Fibroblast of lung (primary cell): ENCODE measurements around the gene COMMD10. TPM values are rescaled to one million over a fixed set of nuclear protein-coding genes. Genes with fewer than 3 reads are reported as not detected.
"Not testable (repeated sequence)": the region's sequence is repeated elsewhere in the genome, so short reads cannot be mapped to it uniquely, and the experiment has no call there.

ENCODE experiments used
- DNase-seq, 2 donors: peaks; one replicate each; pipeline versions ENCODE4 v3.0.0 to v3.0.0-alpha.2; 2010; ENCODE audit warnings: low read depth in 2 of 2
- H2AFZ ChIP-seq: 2 replicates; pipeline ENCODE4 v1.5.1; 2012; ENCODE audit warnings: low read length, control low read depth, inconsistent platforms
- H3K27ac ChIP-seq: 2 replicates; pipeline ENCODE4 v1.5.1; 2011; ENCODE audit warnings: low read length, control low read depth; ENCODE audit not compliant: insufficient read depth
- H3K27me3 ChIP-seq: 2 replicates; pipeline ENCODE4 v1.5.1; 2011; ENCODE audit warnings: mild to moderate bottlenecking, low read length; ENCODE audit not compliant: control insufficient read depth, insufficient read depth
- H3K36me3 ChIP-seq: 2 replicates; pipeline ENCODE4 v1.5.1; 2011; ENCODE audit warnings: low read length; ENCODE audit not compliant: control insufficient read depth, insufficient read depth
- H3K4me1 ChIP-seq: 2 replicates; pipeline ENCODE4 v1.5.1; 2011; ENCODE audit warnings: low read length; ENCODE audit not compliant: control insufficient read depth, insufficient read depth; ENCODE audit errors: extremely low read depth
- H3K4me2 ChIP-seq: 2 replicates; pipeline ENCODE4 v1.5.1; 2011; ENCODE audit warnings: low read length, control low read depth; ENCODE audit not compliant: insufficient read depth; ENCODE audit errors: extremely low read depth
- H3K4me3 ChIP-seq, 4 experiments: fragments of 200-600 bp in 1 of 4; sonication (generic) in 1 of 4; replicated peaks in 1 of 4; 2 replicates each; pipeline ENCODE4 v1.5.1; 2011 to 2016; ENCODE audit warnings: low read length in 4 of 4, low read depth in 3 of 4, mild to moderate bottlenecking in 3 of 4, control low read depth in 2 of 4, inconsistent platforms in 1 of 4, mixed read lengths in 1 of 4; ENCODE audit not compliant: insufficient read depth in 1 of 4; ENCODE audit errors: control extremely low read depth in 1 of 4
- H3K79me2 ChIP-seq: 2 replicates; pipeline ENCODE4 v1.5.1; 2012; ENCODE audit warnings: mild to moderate bottlenecking, low read length, inconsistent platforms; ENCODE audit not compliant: control insufficient read depth, insufficient read depth
- H3K9ac ChIP-seq: 2 replicates; pipeline ENCODE4 v1.5.1; 2011; ENCODE audit warnings: mild to moderate bottlenecking, low read length, control low read depth; ENCODE audit not compliant: insufficient read depth
- H3K9me3 ChIP-seq: 2 replicates; pipeline ENCODE4 v1.5.1; 2012; ENCODE audit warnings: low read depth, low read length; ENCODE audit not compliant: control insufficient read depth, insufficient read depth
- H4K20me1 ChIP-seq: 2 replicates; pipeline ENCODE4 v1.5.1; 2011; ENCODE audit warnings: low read length; ENCODE audit not compliant: control insufficient read depth, insufficient read depth; ENCODE audit errors: extremely low read depth
- EZH2 ChIP-seq: IDR thresholded peaks from 2 replicates; pipeline ENCODE4 v1.5.1; 2012; ENCODE audit warnings: low read length, control low read depth, mild to moderate bottlenecking; ENCODE audit errors: missing control alignments
- polyA plus RNA-seq, 2 donors: library from polyadenylated mRNA; depleted of rRNA in 1 of 2; stranded (reverse) in 1 of 2; unstranded in 1 of 2; fragments of >200 nt; gene quantifications; 2 replicates each; pipeline ENCODE4 v1.2.1, GENCODE V29; 2011 to 2012; ENCODE audit warnings: missing spikeins in 1 of 2
- total RNA-seq: library from RNA; depleted of rRNA; stranded (reverse); fragments of >200 nt; gene quantifications from 2 replicates; pipeline ENCODE4 v1.2.1, GENCODE V29; 2014
- TF ChIP-seq, protein P1 (sequence below), 2 donors: IDR thresholded peaks in 1 of 2; conservative IDR thresholded peaks in 1 of 2; 1 replicate in 1 of 2; 2 replicates in 1 of 2; pipeline ENCODE4 v1.5.1; 2011 to 2012; ENCODE audit warnings: low read length in 2 of 2, control low read depth in 1 of 2, inconsistent platforms in 1 of 2, low read depth in 1 of 2, mild to moderate bottlenecking in 1 of 2

COMMD10 gene
- total and polyA plus RNA-seq, 2 donors (not counting 1 experiment from before 2014, with no cell fraction given): 24.2 to 35.8 TPM

DNA sequence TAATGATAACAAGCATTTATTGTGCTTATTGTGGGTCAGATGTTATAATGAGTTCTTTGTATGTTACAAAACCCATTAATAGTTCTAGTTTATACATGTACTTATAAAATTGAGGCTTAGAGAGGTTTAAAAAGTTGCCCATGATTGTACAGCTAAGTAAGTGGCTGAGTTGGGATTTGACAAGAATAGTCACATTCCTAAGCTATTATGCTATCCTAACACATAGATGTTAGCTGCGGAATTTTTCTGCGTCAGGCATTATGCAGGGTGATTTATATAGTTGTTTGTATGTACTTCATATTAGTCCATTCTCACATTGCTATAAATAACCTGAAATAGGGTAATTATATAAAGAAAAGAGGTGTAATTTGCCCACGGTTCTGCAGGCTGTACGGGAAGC lies 12.5 kb downstream of the COMMD10 start:
- Histone ChIP-seq H3K27ac (no peak overlapping the region), H4K20me1 (no peaks in the 10 kb centered on the region), H3K4me1 (no peaks in the 10 kb centered on the region), H3K36me3 (peaks cover 3% of the 10 kb centered on the region), H3K27me3 (no peaks in the 10 kb centered on the region), H3K4me2 (no peak overlapping the region), H3K9me3 (no peaks in the 10 kb centered on the region), H3K4me3 (no peak overlapping the region), H3K9ac (no peak overlapping the region), H2AFZ (no peak overlapping the region), H3K79me2 (no peaks in the 10 kb centered on the region)
- TF ChIP-seq, protein P1, sequence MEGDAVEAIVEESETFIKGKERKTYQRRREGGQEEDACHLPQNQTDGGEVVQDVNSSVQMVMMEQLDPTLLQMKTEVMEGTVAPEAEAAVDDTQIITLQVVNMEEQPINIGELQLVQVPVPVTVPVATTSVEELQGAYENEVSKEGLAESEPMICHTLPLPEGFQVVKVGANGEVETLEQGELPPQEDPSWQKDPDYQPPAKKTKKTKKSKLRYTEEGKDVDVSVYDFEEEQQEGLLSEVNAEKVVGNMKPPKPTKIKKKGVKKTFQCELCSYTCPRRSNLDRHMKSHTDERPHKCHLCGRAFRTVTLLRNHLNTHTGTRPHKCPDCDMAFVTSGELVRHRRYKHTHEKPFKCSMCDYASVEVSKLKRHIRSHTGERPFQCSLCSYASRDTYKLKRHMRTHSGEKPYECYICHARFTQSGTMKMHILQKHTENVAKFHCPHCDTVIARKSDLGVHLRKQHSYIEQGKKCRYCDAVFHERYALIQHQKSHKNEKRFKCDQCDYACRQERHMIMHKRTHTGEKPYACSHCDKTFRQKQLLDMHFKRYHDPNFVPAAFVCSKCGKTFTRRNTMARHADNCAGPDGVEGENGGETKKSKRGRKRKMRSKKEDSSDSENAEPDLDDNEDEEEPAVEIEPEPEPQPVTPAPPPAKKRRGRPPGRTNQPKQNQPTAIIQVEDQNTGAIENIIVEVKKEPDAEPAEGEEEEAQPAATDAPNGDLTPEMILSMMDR (conservative IDR thresholded peaks at IDR 0.05 in 1 of 2, IDR thresholded peaks at IDR 0.05 in 1 of 2; ENCODE audit: low read depth in 1 of 2, low read length in 2 of 2): no peak
- TF ChIP-seq EZH2: no peak
- peak in 1 of 2 donors; percentile 59 for DNase-seq

DNA sequence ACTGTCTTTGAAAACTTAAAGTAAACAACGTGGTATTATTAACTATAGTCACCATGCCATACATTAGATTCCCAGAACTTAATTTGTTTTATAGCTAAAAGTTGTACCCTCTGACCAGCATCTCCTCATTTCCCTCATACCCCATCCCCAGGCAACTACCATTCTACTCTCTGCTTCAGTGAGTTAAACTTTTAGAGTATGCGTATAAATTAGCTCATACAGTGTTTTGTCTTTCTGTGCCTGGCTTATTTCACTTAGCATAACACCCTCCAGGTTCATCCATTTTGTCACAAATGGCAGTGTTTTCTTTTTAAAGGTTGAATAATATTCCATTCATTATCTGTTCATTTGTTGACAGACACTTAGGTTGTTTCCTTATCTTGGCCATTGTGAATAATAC lies 14.2 kb downstream of the COMMD10 start:
- Histone ChIP-seq H3K27me3 (no peaks in the 10 kb centered on the region), H3K9me3 (no peaks in the 10 kb centered on the region), H3K9ac (no peak overlapping the region), H2AFZ (no peak overlapping the region), H3K79me2 (no peaks in the 10 kb centered on the region), H4K20me1 (no peaks in the 10 kb centered on the region), H3K4me2 (no peak overlapping the region), H3K36me3 (peaks cover 1% of the 10 kb centered on the region), H3K4me3 (no peak overlapping the region), H3K27ac (no peak overlapping the region), H3K4me1 (no peaks in the 10 kb centered on the region)
- TF ChIP-seq EZH2: no peak
- TF ChIP-seq, protein P1 (conservative IDR thresholded peaks at IDR 0.05 in 1 of 2, IDR thresholded peaks at IDR 0.05 in 1 of 2; ENCODE audit: low read depth in 1 of 2, low read length in 2 of 2): no peak
- no peak for DNase-seq

DNA sequence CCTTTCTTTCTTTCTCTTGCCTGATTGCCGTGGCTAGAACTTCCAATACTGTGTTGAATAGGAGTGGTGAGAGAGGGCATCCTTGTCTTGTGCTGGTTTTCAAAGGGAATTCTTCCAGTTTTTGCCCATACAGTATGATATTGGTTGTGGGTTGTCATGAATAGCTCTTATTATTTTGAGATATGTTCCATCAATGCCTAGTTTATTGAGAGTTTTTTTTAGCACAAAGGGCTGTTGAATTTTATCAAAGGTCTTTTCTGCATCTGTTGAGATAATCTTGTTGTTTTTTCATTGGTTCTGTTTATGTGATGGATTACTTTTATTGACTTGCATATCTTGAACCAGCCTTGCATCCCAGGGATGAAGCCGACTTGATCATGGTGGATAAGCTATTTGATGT lies 20.1 kb downstream of the COMMD10 start:
- H3K4me3 ChIP-seq, H3K4me1 ChIP-seq, H3K36me3 ChIP-seq, H2AFZ ChIP-seq, H3K9ac ChIP-seq, H3K4me2 ChIP-seq, H3K79me2 ChIP-seq, H3K9me3 ChIP-seq, H3K27me3 ChIP-seq, H4K20me1 ChIP-seq, DNase-seq, H3K27ac ChIP-seq: not testable (repeated sequence)
